Measurements from ENCODE around the gene ECHDC1.

- TF ChIP-seq CTCF (conservative IDR thresholded peaks at IDR 0.05; ENCODE audit: low read depth, low read length) (no peak), POLR2A (IDR thresholded peaks at IDR 0.05; ENCODE audit: low read depth, low read length) (no peak), FOS (IDR thresholded peaks at IDR 0.05; ENCODE audit: low read depth, low read length) (no peak), MXI1 (IDR thresholded peaks at IDR 0.05; ENCODE audit: borderline replicate concordance, low read depth, low read length) (no peak), USF2 (IDR thresholded peaks at IDR 0.05; ENCODE audit: low read depth, low read length) (no peak), SMC3 (IDR thresholded peaks at IDR 0.05; ENCODE audit: low read depth, low read length) (no peak)
Observed at GRCh38 chr6:127288705-127289104, 54.7 kb downstream of the ECHDC1 start.

Measured in IMR-90 (cell line).